ENCODE results near the gene TMEM150A. TPM values are rescaled to one million over a fixed set of nuclear protein-coding genes. Genes with fewer than 3 reads are reported as not detected.

Gene TMEM150A

Small RNAs within 50 kb of the gene (small RNA-seq; reads per million reads assigned to genes)
- not detected for gene RN7SL126P (ENCODE audit: insufficient read depth)
